Germinal center (tissue), 1 donor: ENCODE measurements around the gene SERPINB11.
"Not testable (repeated sequence)": the region's sequence is repeated elsewhere in the genome, so short reads cannot be mapped to it uniquely, and the experiment has no call there.

Experiments
- DNase-seq: peaks from one replicate; pipeline ENCODE4 v3.0.0; 2012; ENCODE audit warnings: mixed read lengths, low spot score

Gene SERPINB11

GRCh38 chr18:63730773-63731172 is 28.0 kb downstream of the SERPINB11 start:
- DNase-seq: no peak

GRCh38 chr18:63731215-63731614 is 28.5 kb downstream of the SERPINB11 start:
- no peak for DNase-seq

- DNase-seq: no peak
Measured at GRCh38 chr18:63736876-63737275, 34.1 kb downstream of the SERPINB11 start.

GRCh38 chr18:63741769-63742168 is 39.0 kb downstream of the SERPINB11 start:
- DNase-seq: no peak

- no peak for DNase-seq
Measured at GRCh38 chr18:63747006-63747405, 44.2 kb downstream of the SERPINB11 start.

- no peak for DNase-seq
Measured at GRCh38 chr18:63749489-63749888, 46.7 kb downstream of the SERPINB11 start.

- no peak for DNase-seq
Measured at GRCh38 chr18:63752636-63753035, 49.9 kb downstream of the SERPINB11 start.

GRCh38 chr18:63753676-63754075 is 50.9 kb downstream of the SERPINB11 start:
- DNase-seq: no peak

GRCh38 chr18:63757541-63757940 is 54.8 kb downstream of the SERPINB11 start:
- DNase-seq: no peak

GRCh38 chr18:63758615-63759240 is 56.0 kb downstream of the SERPINB11 start:
- DNase-seq: no peak

GRCh38 chr18:63759786-63760185 is 57.0 kb downstream of the SERPINB11 start:
- DNase-seq: not testable (repeated sequence)

GRCh38 chr18:63762518-63762917 is 59.8 kb downstream of the SERPINB11 start:
- no peak for DNase-seq

GRCh38 chr18:63763831-63764600 is 61.3 kb downstream of the SERPINB11 start:
- no peak for DNase-seq

GRCh38 chr18:63765837-63766236 is 63.1 kb downstream of the SERPINB11 start:
- no peak for DNase-seq
